Adrenal gland (tissue), 12 donors: ENCODE results near the gene GABARAP. TPM values are rescaled to one million over a fixed set of nuclear protein-coding genes. Genes with fewer than 3 reads are reported as not detected.
A peak's percentile ranks its signal among the peaks of the same experiment; 100 is the strongest.

Experiments
- DNase-seq, 7 donors: peaks; one replicate each; pipeline ENCODE4 v3.0.0-alpha.2; 2019 to 2020
- H3K27ac ChIP-seq, 5 donors: fragments of 200-600 bp; sonication (generic) in 4 of 5; 1 replicate in 3 of 5; 2 replicates in 2 of 5; pipeline versions ENCODE4 v1.5.1 to v1.8.0; 2016 to 2020; ENCODE audit warnings: mild to moderate bottlenecking in 1 of 5
- H3K27me3 ChIP-seq: fragments of 200-600 bp; 2 replicates; pipeline ENCODE4 v1.8.0; 2021
- H3K36me3 ChIP-seq, 2 donors: fragments of 200-600 bp; replicated peaks in 1 of 2; 1 replicate in 1 of 2; 2 replicates in 1 of 2; pipeline versions ENCODE4 v1.5.1 to v1.8.0; 2018 to 2022
- H3K4me1 ChIP-seq, 2 donors: fragments of 200-600 bp; replicated peaks in 1 of 2; 1 replicate in 1 of 2; 2 replicates in 1 of 2; pipeline versions ENCODE4 v1.5.1 to v1.8.0; 2018 to 2021
- H3K4me3 ChIP-seq, 4 donors: fragments of 200-600 bp; sonication (generic) in 3 of 4; one replicate each; pipeline ENCODE4 v1.5.1; 2016 to 2018
- H3K9me3 ChIP-seq, 3 donors: fragments of 200-600 bp; sonication (generic) in 1 of 3; replicated peaks in 1 of 3; 1 replicate in 2 of 3; 2 replicates in 1 of 3; pipeline versions ENCODE4 v1.5.1 to v1.8.0; 2016 to 2021
- POLR2A ChIP-seq, 2 donors: fragments of 450-650 bp; IDR thresholded peaks; one replicate each; pipeline ENCODE4 v1.6.1; 2017; ENCODE audit warnings: antibody characterized with exemption in 2 of 2, mild to moderate bottlenecking in 2 of 2, moderate library complexity in 1 of 2
- WGBS, 4 donors: extraction: QIAGEN DNeasy Blood & Tissue Kit in 2 of 4; methylation state at CpG; one replicate each; pipeline versions ENCODE4 v1.1.5 to v1.1.7; 2013 to 2017; 5-methylcytosine and 5-hydroxymethylcytosine counted together
- intact Hi-C, 2 donors: fragments of 100-400 bp; cut with DNase I; formaldehyde crosslinking; loops; one replicate each; pipeline versions ENCODE4 v1.14.1 to v1.15.0; 2022 to 2023
- polyA plus RNA-seq, 3 donors: library from polyadenylated mRNA; stranded (reverse); fragments of 200-250 nt in 2 of 3; fragments of 350-450 nt in 1 of 3; fragmentation: Illumina TruSeq in 1 of 3; extraction: RNeasy Lipid Tissue Mini Kit (QIAGEN cat#74804) in 1 of 3; gene quantifications; one replicate each; pipeline ENCODE4 v1.2.3, GENCODE V29; 2013 to 2014
- total RNA-seq, 9 donors: library from RNA; depleted of rRNA in 4 of 9; stranded (reverse); fragments of >200 nt in 4 of 9; fragments of 120-200 nt in 1 of 9; fragmentation: NEBNext Ultra II Directional in 1 of 9; extraction: Animal tissue kit (Norgen Biotek cat#: 25700) in 1 of 9; gene quantifications; one replicate each; pipeline versions ENCODE4 v1.1.0 to v1.2.4, GENCODE V29; 2013 to 2023
- TF ChIP-seq, protein P1 (sequence below), 6 experiments: fragments of 450-650 bp in 4 of 6; fragments of 200-600 bp in 2 of 6; sonication (generic) in 1 of 6; IDR thresholded peaks; 1 replicate in 5 of 6; 2 replicates in 1 of 6; pipeline versions ENCODE4 v1.5.1 to v1.8.0; 2016 to 2021; ENCODE audit warnings: antibody characterized with exemption in 6 of 6, mild to moderate bottlenecking in 2 of 6, moderate library complexity in 1 of 6
- donor health status: healthy with polysubstance abuse.
- donor health status: Bipolar disorder and iron deficiency.
- donor health status: DM: yes; HTN: yes; CAD: no.
- donor health status: DM: no; HTN: no; CAD: no.
- donor health status: DM: no; HTN: no; CAD: no.
- donor health status: DM: yes; HTN: yes; CAD: no.

Gene GABARAP
- total and polyA plus RNA-seq, 12 donors: 195 to 1,285 (median 840) TPM

DNA sequence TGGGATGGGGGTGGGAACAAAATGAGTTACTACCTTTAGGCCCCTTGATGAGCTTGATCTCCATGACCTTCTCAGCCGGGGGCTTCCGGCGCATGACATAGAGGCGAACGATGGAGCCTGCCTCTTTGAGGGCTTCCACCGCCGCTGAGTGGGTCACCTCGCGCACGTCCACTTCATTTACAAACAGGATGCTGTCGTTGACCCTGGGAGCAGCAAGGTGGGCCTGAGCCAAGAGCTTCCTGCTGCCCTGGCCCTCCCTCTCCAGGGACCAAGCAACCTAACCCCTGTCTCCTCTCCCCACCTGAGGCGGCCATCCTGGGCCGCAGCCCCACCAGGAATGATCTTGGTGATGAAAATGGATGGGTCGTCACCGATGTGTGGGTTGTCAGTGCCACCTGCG lies 38.9 kb downstream of the GABARAP start:
- TF ChIP-seq, protein P1, sequence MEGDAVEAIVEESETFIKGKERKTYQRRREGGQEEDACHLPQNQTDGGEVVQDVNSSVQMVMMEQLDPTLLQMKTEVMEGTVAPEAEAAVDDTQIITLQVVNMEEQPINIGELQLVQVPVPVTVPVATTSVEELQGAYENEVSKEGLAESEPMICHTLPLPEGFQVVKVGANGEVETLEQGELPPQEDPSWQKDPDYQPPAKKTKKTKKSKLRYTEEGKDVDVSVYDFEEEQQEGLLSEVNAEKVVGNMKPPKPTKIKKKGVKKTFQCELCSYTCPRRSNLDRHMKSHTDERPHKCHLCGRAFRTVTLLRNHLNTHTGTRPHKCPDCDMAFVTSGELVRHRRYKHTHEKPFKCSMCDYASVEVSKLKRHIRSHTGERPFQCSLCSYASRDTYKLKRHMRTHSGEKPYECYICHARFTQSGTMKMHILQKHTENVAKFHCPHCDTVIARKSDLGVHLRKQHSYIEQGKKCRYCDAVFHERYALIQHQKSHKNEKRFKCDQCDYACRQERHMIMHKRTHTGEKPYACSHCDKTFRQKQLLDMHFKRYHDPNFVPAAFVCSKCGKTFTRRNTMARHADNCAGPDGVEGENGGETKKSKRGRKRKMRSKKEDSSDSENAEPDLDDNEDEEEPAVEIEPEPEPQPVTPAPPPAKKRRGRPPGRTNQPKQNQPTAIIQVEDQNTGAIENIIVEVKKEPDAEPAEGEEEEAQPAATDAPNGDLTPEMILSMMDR (IDR thresholded peaks at IDR 0.05): no peak
- TF ChIP-seq POLR2A (IDR thresholded peaks at IDR 0.05): no peak
- Histone ChIP-seq H3K9me3 (no peaks in the 10 kb centered on the region), H3K4me1 (peaks cover 0 to 9% of the 10 kb centered on the region in 2 donors), H3K27ac (no peak overlapping the region), H3K36me3 (peaks cover 0 to 28% of the 10 kb centered on the region in 2 donors), H3K4me3 (no peak overlapping the region), H3K27me3 (no peaks in the 10 kb centered on the region)
- DNase-seq: peak in 1 of 7 donors; percentile 13
- WGBS, 4 donors: 93 to 100% (median 97%) methylated on average over 9 to 16 of the region's 16 CpGs
- intact Hi-C loops: no loop called here

GRCh38 chr17:7196651-7197401 lies 45.4 kb downstream of the GABARAP start:
- Histone ChIP-seq H3K4me3 (no peak overlapping the region), H3K36me3 (peaks cover 0 to 57% of the 10 kb centered on the region in 2 donors), H3K9me3 (no peaks in the 10 kb centered on the region), H3K4me1 (no peaks in the 10 kb centered on the region), H3K27me3 (no peaks in the 10 kb centered on the region), H3K27ac (no peak overlapping the region)
- DNase-seq: no peak
- WGBS, 4 donors: 89 to 95% (median 91%) methylated on average over 12 to 22 of the region's 22 CpGs
- intact Hi-C loops: no loop called here
- TF ChIP-seq POLR2A (IDR thresholded peaks at IDR 0.05): no peak
- TF ChIP-seq, protein P1 (IDR thresholded peaks at IDR 0.05): no peak

GRCh38 chr17:7195971-7196370 lies 46.3 kb downstream of the GABARAP start:
- Histone ChIP-seq H3K9me3 (no peaks in the 10 kb centered on the region), H3K27ac (no peak overlapping the region), H3K27me3 (no peaks in the 10 kb centered on the region), H3K4me3 (no peak overlapping the region), H3K36me3 (peaks cover 0 to 54% of the 10 kb centered on the region in 2 donors), H3K4me1 (no peaks in the 10 kb centered on the region)
- intact Hi-C loops: no loop called here
- DNase-seq: no peak
- TF ChIP-seq, protein P1 (IDR thresholded peaks at IDR 0.05): no peak
- TF ChIP-seq POLR2A (IDR thresholded peaks at IDR 0.05): no peak
- 77 to 89% (median 84%) methylated on average over 7 to 12 of the region's 12 CpGs for WGBS, 4 donors

- H3K4me3 ChIP-seq: no peak overlapping the region
- H3K4me1 ChIP-seq: no peaks in the 10 kb centered on the region
- H3K27ac ChIP-seq: no peak overlapping the region
- no peak for DNase-seq
- no peaks in the 10 kb centered on the region for H3K9me3 ChIP-seq
- H3K27me3 ChIP-seq: no peaks in the 10 kb centered on the region
- intact Hi-C loops: no loop called here
- peaks cover 0 to 56% of the 10 kb centered on the region in 2 donors for H3K36me3 ChIP-seq
- 77 to 83% (median 79%) methylated on average over 12 of the region's 12 CpGs for WGBS, 4 donors
- TF ChIP-seq, protein P1 (IDR thresholded peaks at IDR 0.05): no peak
- TF ChIP-seq POLR2A (IDR thresholded peaks at IDR 0.05): no peak
Measured at GRCh38 chr17:7192271-7192937, 49.8 kb downstream of the GABARAP start.
